ENCODE results near the gene URI1. TPM values are rescaled to one million over a fixed set of nuclear protein-coding genes. Genes with fewer than 3 reads are reported as not detected.
"Not testable (repeated sequence)": the region's sequence is repeated elsewhere in the genome, so short reads cannot be mapped to it uniquely, and the experiment has no call there.

Gene URI1
- total RNA-seq, 6 donors from 2014 or later, result 23.3 to 56.7 (median 40.3) TPM

- ATAC-seq (ENCODE audit: low FRiP score in 2 of 2) (no peak), DNase-seq (no peak)
- Histone ChIP-seq H3K27me3 (no peaks in the 10 kb centered on the region), H3K4me3 (no peak overlapping the region), H3K27ac (no peak overlapping the region), H3K4me1 (peaks cover 18 to 25% (median 22%) of the 10 kb centered on the region in 4 donors), H3K9me3 (no peaks in the 10 kb centered on the region), H3K36me3 (no peaks in the 10 kb centered on the region)
- TF ChIP-seq POLR2AphosphoS5 (IDR thresholded peaks at IDR 0.05), result no peak
- TF ChIP-seq CTCF (IDR thresholded peaks at IDR 0.05), result no peak
- TF ChIP-seq EP300 (IDR thresholded peaks at IDR 0.05), result no peak
- no peak for TF ChIP-seq POLR2A (IDR thresholded peaks at IDR 0.05)
- WGBS, 2 donors, result 81 to 90% methylated on average over 3 of the region's 3 CpGs
Observed at GRCh38 chr19:29961311-29961710, 19.3 kb downstream of the URI1 start.

GRCh38 chr19:29962793-29963192, 20.8 kb downstream of the URI1 start:
- Histone ChIP-seq H3K27me3 (no peaks in the 10 kb centered on the region), H3K9me3 (no peaks in the 10 kb centered on the region), H3K4me1 (peaks cover 29 to 39% (median 36%) of the 10 kb centered on the region in 4 donors), H3K4me3 (no peak overlapping the region), H3K36me3 (no peaks in the 10 kb centered on the region), H3K27ac (no peak overlapping the region)
- no peak for TF ChIP-seq CTCF (IDR thresholded peaks at IDR 0.05)
- no peak for TF ChIP-seq POLR2AphosphoS5 (IDR thresholded peaks at IDR 0.05)
- no peak for TF ChIP-seq EP300 (IDR thresholded peaks at IDR 0.05)
- no peak for TF ChIP-seq POLR2A (IDR thresholded peaks at IDR 0.05)
- no peak for ATAC-seq (ENCODE audit: low FRiP score in 2 of 2)
- no peak for DNase-seq
- WGBS, 2 donors, result 95 to 98% methylated on average over 2 of the region's 2 CpGs

GRCh38 chr19:29963576-29963975, 21.5 kb downstream of the URI1 start:
- TF ChIP-seq POLR2A (IDR thresholded peaks at IDR 0.05), result no peak
- no peak for TF ChIP-seq POLR2AphosphoS5 (IDR thresholded peaks at IDR 0.05)
- TF ChIP-seq CTCF (IDR thresholded peaks at IDR 0.05), result no peak
- TF ChIP-seq EP300 (IDR thresholded peaks at IDR 0.05), result no peak
- no peak for ATAC-seq (ENCODE audit: low FRiP score in 2 of 2)
- DNase-seq, result no peak
- peaks cover 29 to 44% (median 40%) of the 10 kb centered on the region in 4 donors for H3K4me1 ChIP-seq
- H3K27me3 ChIP-seq, result no peaks in the 10 kb centered on the region
- no peaks in the 10 kb centered on the region for H3K9me3 ChIP-seq
- no peak overlapping the region for H3K27ac ChIP-seq
- WGBS, 2 donors, result 90 to 97% methylated on average over 4 of the region's 4 CpGs
- H3K4me3 ChIP-seq, result no peak overlapping the region
- H3K36me3 ChIP-seq, result no peaks in the 10 kb centered on the region

- H3K27me3 ChIP-seq, result no peaks in the 10 kb centered on the region
- H3K9me3 ChIP-seq, result no peaks in the 10 kb centered on the region
- WGBS, 2 donors, result 71 to 74% methylated on average over 5 of the region's 5 CpGs
- ATAC-seq (ENCODE audit: low FRiP score in 2 of 2) (no peak), DNase-seq (no peak)
- no peak overlapping the region for H3K4me3 ChIP-seq
- peaks cover 29 to 44% (median 40%) of the 10 kb centered on the region in 4 donors for H3K4me1 ChIP-seq
- H3K27ac ChIP-seq, result peak overlapping the region in 1 of 4 donors; percentile 2
- TF ChIP-seq POLR2A (IDR thresholded peaks at IDR 0.05) (no peak), POLR2AphosphoS5 (IDR thresholded peaks at IDR 0.05) (no peak), EP300 (IDR thresholded peaks at IDR 0.05) (no peak), CTCF (IDR thresholded peaks at IDR 0.05) (no peak)
- H3K36me3 ChIP-seq, result no peaks in the 10 kb centered on the region
Observed at GRCh38 chr19:29964171-29964570, 22.1 kb downstream of the URI1 start.

GRCh38 chr19:29965492-29965891, 23.5 kb downstream of the URI1 start:
- H3K4me3 ChIP-seq, result no peak overlapping the region
- TF ChIP-seq CTCF (IDR thresholded peaks at IDR 0.05), result no peak
- peaks cover 29 to 44% (median 40%) of the 10 kb centered on the region in 4 donors for H3K4me1 ChIP-seq
- no peaks in the 10 kb centered on the region for H3K36me3 ChIP-seq
- H3K9me3 ChIP-seq, result no peaks in the 10 kb centered on the region
- DNase-seq (no peak), ATAC-seq (ENCODE audit: low FRiP score in 2 of 2) (no peak)
- H3K27ac ChIP-seq, result no peak overlapping the region
- 77 to 78% methylated on average over 4 of the region's 4 CpGs for WGBS, 2 donors
- H3K27me3 ChIP-seq, result no peaks in the 10 kb centered on the region

- not testable (repeated sequence) for H3K9me3 ChIP-seq; H3K4me3 ChIP-seq; H3K36me3 ChIP-seq; H3K27ac ChIP-seq; DNase-seq; ATAC-seq (ENCODE audit: low FRiP score in 2 of 2); H3K27me3 ChIP-seq
- H3K4me1 ChIP-seq, result peaks cover 29 to 44% (median 40%) of the 10 kb centered on the region in 4 donors
- WGBS, 2 donors, result 79 to 84% methylated on average over 3 of the region's 3 CpGs
Observed at GRCh38 chr19:29966142-29966541, 24.1 kb downstream of the URI1 start.
